ENCODE results near the gene PSMB9.

Gene PSMB9

GRCh38 chr6:32818867-32819266 lies 35.1 kb upstream of the PSMB9 start:
- Histone ChIP-seq H3K18ac (ENCODE audit: low read length) (no peak overlapping the region), H3K9me3 (replicated peaks in 1 of 2; ENCODE audit: control insufficient read depth in 2 of 2, insufficient read depth in 1 of 2, low read depth in 1 of 2, low read length in 2 of 2) (no peaks in the 10 kb centered on the region), H3K4ac (ENCODE audit: low read length) (no peak overlapping the region), H2BK120ac (ENCODE audit: low read depth, low read length) (no peak overlapping the region), H3K9ac (ENCODE audit: low read depth, low read length, poor library complexity) (no peak overlapping the region), H2BK15ac (ENCODE audit: low read length) (no peak overlapping the region), H3K27ac (replicated peaks; ENCODE audit: low read length) (no peak overlapping the region), H3K36me3 (replicated peaks in 1 of 2; ENCODE audit: control insufficient read depth in 2 of 2, insufficient read depth in 2 of 2, low read length in 2 of 2) (no peaks in the 10 kb centered on the region), H3K4me2 (ENCODE audit: insufficient read depth, low read length, poor library complexity, severe bottlenecking) (no peak overlapping the region), H2BK12ac (ENCODE audit: low read length) (no peak overlapping the region), H4K91ac (ENCODE audit: low read depth, low read length, poor library complexity) (no peak overlapping the region), H3K79me1 (ENCODE audit: low read depth, low read length) (no peaks in the 10 kb centered on the region), H4K8ac (ENCODE audit: low read depth, low read length) (no peak overlapping the region), H3K23ac (ENCODE audit: low read depth, low read length, poor library complexity) (no peak overlapping the region), H2BK5ac (ENCODE audit: low read length) (no peak overlapping the region), H3K4me3 (ENCODE audit: low read length in 2 of 2) (no peak overlapping the region), H3K27me3 (ENCODE audit: control insufficient read depth in 3 of 3, insufficient read depth in 3 of 3, low read depth in 1 of 3, low read length in 3 of 3) (peaks cover 0 to 58% (median 0%) of the 10 kb centered on the region in 3 experiments), H2AFZ (ENCODE audit: low read length) (no peak overlapping the region), H2AK5ac (ENCODE audit: low read depth, low read length) (no peak overlapping the region), H3K14ac (ENCODE audit: low read length) (no peak overlapping the region), H3K4me1 (ENCODE audit: control insufficient read depth in 2 of 2, insufficient read depth in 1 of 2, low read depth in 1 of 2, low read length in 2 of 2) (no peaks in the 10 kb centered on the region)
- no CpG with 5 or more reads among the region's 2 CpGs for WGBS, 2 donors (ENCODE audit: extremely low coverage in 2 of 2, insufficient read length in 2 of 2, insufficient replicate concordance in 1 of 2)
- no peak for DNase-seq (ENCODE audit: low spot score)

DNA sequence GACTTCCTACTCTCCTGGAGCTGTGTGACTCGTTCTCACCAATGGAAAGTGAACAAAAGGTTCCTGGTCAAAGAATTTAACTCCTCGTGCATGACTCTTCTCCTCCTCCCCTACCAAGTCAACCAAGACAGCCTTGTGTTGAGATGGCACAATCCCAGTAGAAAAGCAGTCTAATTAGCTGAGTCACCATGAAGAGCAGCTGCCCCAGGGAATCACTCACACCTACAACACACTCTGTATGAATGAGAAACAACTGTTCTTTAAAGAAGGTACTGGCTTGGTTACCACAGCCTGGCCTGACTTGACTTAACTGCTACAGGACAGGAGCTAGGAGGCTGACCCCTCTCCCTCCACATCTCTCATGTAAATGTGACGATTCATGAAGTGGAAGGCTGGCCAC lies 34.3 kb upstream of the PSMB9 start:
- no peak overlapping the region for H2AK5ac ChIP-seq (ENCODE audit: low read depth, low read length)
- H3K36me3 ChIP-seq (replicated peaks in 1 of 2; ENCODE audit: control insufficient read depth in 2 of 2, insufficient read depth in 2 of 2, low read length in 2 of 2): no peaks in the 10 kb centered on the region
- no peak overlapping the region for H3K14ac ChIP-seq (ENCODE audit: low read length)
- WGBS, 2 donors (ENCODE audit: extremely low coverage in 2 of 2, insufficient read length in 2 of 2, insufficient replicate concordance in 1 of 2): no CpG with 5 or more reads among the region's 3 CpGs
- H2BK12ac ChIP-seq (ENCODE audit: low read length): no peak overlapping the region
- DNase-seq (ENCODE audit: low spot score): no peak
- H4K8ac ChIP-seq (ENCODE audit: low read depth, low read length): no peak overlapping the region
- no peaks in the 10 kb centered on the region for H3K79me1 ChIP-seq (ENCODE audit: low read depth, low read length)
- no peak overlapping the region for H4K91ac ChIP-seq (ENCODE audit: low read depth, low read length, poor library complexity)
- no peak overlapping the region for H2BK120ac ChIP-seq (ENCODE audit: low read depth, low read length)
- H3K9ac ChIP-seq (ENCODE audit: low read depth, low read length, poor library complexity): no peak overlapping the region
- no peak overlapping the region for H3K4me2 ChIP-seq (ENCODE audit: insufficient read depth, low read length, poor library complexity, severe bottlenecking)
- H3K4me1 ChIP-seq (ENCODE audit: control insufficient read depth in 2 of 2, insufficient read depth in 1 of 2, low read depth in 1 of 2, low read length in 2 of 2): no peaks in the 10 kb centered on the region
- H3K27me3 ChIP-seq (ENCODE audit: control insufficient read depth in 3 of 3, insufficient read depth in 3 of 3, low read depth in 1 of 3, low read length in 3 of 3): peaks cover 0 to 49% (median 0%) of the 10 kb centered on the region in 3 experiments
- H3K4ac ChIP-seq (ENCODE audit: low read length): no peak overlapping the region
- H3K18ac ChIP-seq (ENCODE audit: low read length): no peak overlapping the region
- H2AFZ ChIP-seq (ENCODE audit: low read length): no peak overlapping the region
- no peaks in the 10 kb centered on the region for H3K9me3 ChIP-seq (replicated peaks in 1 of 2; ENCODE audit: control insufficient read depth in 2 of 2, insufficient read depth in 1 of 2, low read depth in 1 of 2, low read length in 2 of 2)
- H3K4me3 ChIP-seq (ENCODE audit: low read length in 2 of 2): no peak overlapping the region
- no peak overlapping the region for H2BK5ac ChIP-seq (ENCODE audit: low read length)
- no peak overlapping the region for H2BK15ac ChIP-seq (ENCODE audit: low read length)
- no peak overlapping the region for H3K27ac ChIP-seq (replicated peaks; ENCODE audit: low read length)
- H3K23ac ChIP-seq (ENCODE audit: low read depth, low read length, poor library complexity): no peak overlapping the region

DNA sequence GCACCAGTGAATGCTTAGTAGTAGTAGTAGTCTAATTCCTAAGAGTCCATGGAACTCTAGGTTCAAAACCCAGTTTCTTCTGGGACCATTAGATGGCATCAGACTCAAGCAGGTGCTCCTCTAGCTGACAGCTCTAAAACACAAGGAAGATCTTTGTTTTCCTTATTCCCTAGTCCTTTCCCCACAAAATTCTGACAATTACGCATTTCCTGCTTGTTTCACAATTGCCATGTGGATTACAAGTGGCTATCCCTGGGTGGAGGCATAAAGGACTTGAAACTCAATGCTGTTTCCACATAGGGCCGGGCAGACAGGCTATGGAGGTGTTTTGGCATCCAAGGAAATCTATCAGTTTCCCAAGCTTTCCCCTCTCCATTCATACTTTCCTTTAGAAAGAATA lies 28.0 kb upstream of the PSMB9 start:
- WGBS, 2 donors (ENCODE audit: extremely low coverage in 2 of 2, insufficient read length in 2 of 2, insufficient replicate concordance in 1 of 2): no CpG with 5 or more reads among the region's 2 CpGs

GRCh38 chr6:32827025-32827424 lies 27.0 kb upstream of the PSMB9 start:
- no peak overlapping the region for H3K27ac ChIP-seq (replicated peaks; ENCODE audit: low read length)
- no peak overlapping the region for H2BK5ac ChIP-seq (ENCODE audit: low read length)
- no peak overlapping the region for H3K9ac ChIP-seq (ENCODE audit: low read depth, low read length, poor library complexity)
- H4K8ac ChIP-seq (ENCODE audit: low read depth, low read length): no peak overlapping the region
- no peak overlapping the region for H3K18ac ChIP-seq (ENCODE audit: low read length)
- no peaks in the 10 kb centered on the region for H3K79me1 ChIP-seq (ENCODE audit: low read depth, low read length)
- H2BK120ac ChIP-seq (ENCODE audit: low read depth, low read length): no peak overlapping the region
- H3K4me3 ChIP-seq (ENCODE audit: low read length in 2 of 2): no peak overlapping the region
- H4K91ac ChIP-seq (ENCODE audit: low read depth, low read length, poor library complexity): no peak overlapping the region
- peaks cover 0 to under 1% (median 0%) of the 10 kb centered on the region in 3 experiments for H3K27me3 ChIP-seq (ENCODE audit: control insufficient read depth in 3 of 3, insufficient read depth in 3 of 3, low read depth in 1 of 3, low read length in 3 of 3)
- no peak overlapping the region for H2BK12ac ChIP-seq (ENCODE audit: low read length)
- no peak overlapping the region for H2AFZ ChIP-seq (ENCODE audit: low read length)
- H3K4ac ChIP-seq (ENCODE audit: low read length): no peak overlapping the region
- no peaks in the 10 kb centered on the region for H3K4me1 ChIP-seq (ENCODE audit: control insufficient read depth in 2 of 2, insufficient read depth in 1 of 2, low read depth in 1 of 2, low read length in 2 of 2)
- no peak overlapping the region for H3K23ac ChIP-seq (ENCODE audit: low read depth, low read length, poor library complexity)
- no CpG with 5 or more reads among the region's 3 CpGs for WGBS, 2 donors (ENCODE audit: extremely low coverage in 2 of 2, insufficient read length in 2 of 2, insufficient replicate concordance in 1 of 2)
- no peaks in the 10 kb centered on the region for H3K9me3 ChIP-seq (replicated peaks in 1 of 2; ENCODE audit: control insufficient read depth in 2 of 2, insufficient read depth in 1 of 2, low read depth in 1 of 2, low read length in 2 of 2)
- no peak overlapping the region for H3K14ac ChIP-seq (ENCODE audit: low read length)
- no peak overlapping the region for H2BK15ac ChIP-seq (ENCODE audit: low read length)
- H3K4me2 ChIP-seq (ENCODE audit: insufficient read depth, low read length, poor library complexity, severe bottlenecking): no peak overlapping the region
- DNase-seq (ENCODE audit: low spot score): no peak
- no peaks in the 10 kb centered on the region for H3K36me3 ChIP-seq (replicated peaks in 1 of 2; ENCODE audit: control insufficient read depth in 2 of 2, insufficient read depth in 2 of 2, low read length in 2 of 2)
- no peak overlapping the region for H2AK5ac ChIP-seq (ENCODE audit: low read depth, low read length)

More for the DNA sequence above, 28.0 kb upstream of the PSMB9 start:
- H2BK12ac ChIP-seq (ENCODE audit: low read length): no peak overlapping the region
- H2BK5ac ChIP-seq (ENCODE audit: low read length): no peak overlapping the region
- H3K27me3 ChIP-seq (ENCODE audit: control insufficient read depth in 3 of 3, insufficient read depth in 3 of 3, low read depth in 1 of 3, low read length in 3 of 3): peaks cover 0 to 10% (median 0%) of the 10 kb centered on the region in 3 experiments
- no peak overlapping the region for H4K8ac ChIP-seq (ENCODE audit: low read depth, low read length)
- no peak overlapping the region for H3K27ac ChIP-seq (replicated peaks; ENCODE audit: low read length)
- no peak overlapping the region for H3K4ac ChIP-seq (ENCODE audit: low read length)
- H3K79me1 ChIP-seq (ENCODE audit: low read depth, low read length): no peaks in the 10 kb centered on the region
- no peaks in the 10 kb centered on the region for H3K36me3 ChIP-seq (replicated peaks in 1 of 2; ENCODE audit: control insufficient read depth in 2 of 2, insufficient read depth in 2 of 2, low read length in 2 of 2)
- no peaks in the 10 kb centered on the region for H3K9me3 ChIP-seq (replicated peaks in 1 of 2; ENCODE audit: control insufficient read depth in 2 of 2, insufficient read depth in 1 of 2, low read depth in 1 of 2, low read length in 2 of 2)
- no peak overlapping the region for H3K18ac ChIP-seq (ENCODE audit: low read length)
- no peak overlapping the region for H3K4me2 ChIP-seq (ENCODE audit: insufficient read depth, low read length, poor library complexity, severe bottlenecking)
- no peak for DNase-seq (ENCODE audit: low spot score)
- H2AK5ac ChIP-seq (ENCODE audit: low read depth, low read length): no peak overlapping the region
- no peak overlapping the region for H3K14ac ChIP-seq (ENCODE audit: low read length)
- H2BK120ac ChIP-seq (ENCODE audit: low read depth, low read length): no peak overlapping the region
- no peak overlapping the region for H2BK15ac ChIP-seq (ENCODE audit: low read length)
- no peak overlapping the region for H4K91ac ChIP-seq (ENCODE audit: low read depth, low read length, poor library complexity)
- H3K23ac ChIP-seq (ENCODE audit: low read depth, low read length, poor library complexity): no peak overlapping the region
- no peak overlapping the region for H2AFZ ChIP-seq (ENCODE audit: low read length)
- H3K4me1 ChIP-seq (ENCODE audit: control insufficient read depth in 2 of 2, insufficient read depth in 1 of 2, low read depth in 1 of 2, low read length in 2 of 2): no peaks in the 10 kb centered on the region
- no peak overlapping the region for H3K9ac ChIP-seq (ENCODE audit: low read depth, low read length, poor library complexity)
- no peak overlapping the region for H3K4me3 ChIP-seq (ENCODE audit: low read length in 2 of 2)
